ENCODE results near the gene ABT1. TPM values are rescaled to one million over a fixed set of nuclear protein-coding genes. Genes with fewer than 3 reads are reported as not detected.

The ABT1 gene
- total RNA-seq, 4 donors from 2014 or later: 13.9 to 19.4 (median 17.5) TPM

- Histone ChIP-seq H3K9me3 (peaks cover 0 to 6% (median 0%) of the 10 kb centered on the region in 3 donors), H3K4me1 (no peaks in the 10 kb centered on the region), H3K4me3 (no peak overlapping the region), H3K36me3 (peaks cover 0 to 6% of the 10 kb centered on the region in 2 donors), H3K27ac (no peak overlapping the region), H3K27me3 (no peaks in the 10 kb centered on the region)
- WGBS, 2 donors (ENCODE audit: low coverage in 1 of 2): 17 to 61% methylated on average over 2 to 5 of the region's 7 CpGs
- ATAC-seq: no peak
- no peak for TF ChIP-seq POLR2AphosphoS5 (IDR thresholded peaks at IDR 0.05)
- TF ChIP-seq CTCF (IDR thresholded peaks at IDR 0.05): no peak
- no peak for TF ChIP-seq POLR2A (IDR thresholded peaks at IDR 0.05)
These were observed 31.1 kb downstream of the ABT1 start for GRCh38 chr6:26627843-26628242.

GRCh38 chr6:26629359-26629758 is 32.6 kb downstream of the ABT1 start:
- WGBS, 2 donors (ENCODE audit: low coverage in 1 of 2): 25 to 38% methylated on average over 1 of the region's 1 CpG

GRCh38 chr6:26640806-26641205 is 44.1 kb downstream of the ABT1 start:
- WGBS, 2 donors (ENCODE audit: low coverage in 1 of 2): 83 to 94% methylated on average over 2 of the region's 2 CpGs
- ATAC-seq: no peak
- H3K36me3 ChIP-seq: peaks cover 10 to 66% of the 10 kb centered on the region in 2 donors

More at GRCh38 chr6:26629359-26629758, 32.6 kb downstream of the ABT1 start:
- Histone ChIP-seq H3K4me1 (no peaks in the 10 kb centered on the region), H3K27me3 (no peaks in the 10 kb centered on the region), H3K27ac (no peak overlapping the region), H3K36me3 (peaks cover 0 to 17% of the 10 kb centered on the region in 2 donors), H3K4me3 (no peak overlapping the region), H3K9me3 (peaks cover 0 to 5% (median 0%) of the 10 kb centered on the region in 3 donors)
- TF ChIP-seq CTCF (IDR thresholded peaks at IDR 0.05) (no peak), EP300 (IDR thresholded peaks at IDR 0.05) (no peak), POLR2A (IDR thresholded peaks at IDR 0.05) (no peak), POLR2AphosphoS5 (IDR thresholded peaks at IDR 0.05) (no peak)
- no peak for ATAC-seq

GRCh38 chr6:26646074-26646473 is 49.3 kb downstream of the ABT1 start:
- H3K4me3 ChIP-seq: no peak overlapping the region
- H3K27ac ChIP-seq: no peak overlapping the region
- H3K36me3 ChIP-seq: peaks cover 7 to 34% of the 10 kb centered on the region in 2 donors
- TF ChIP-seq CTCF (IDR thresholded peaks at IDR 0.05): no peak
- TF ChIP-seq POLR2AphosphoS5 (IDR thresholded peaks at IDR 0.05): no peak
- TF ChIP-seq POLR2A (IDR thresholded peaks at IDR 0.05): no peak
- no peak for TF ChIP-seq EP300 (IDR thresholded peaks at IDR 0.05)
- H3K9me3 ChIP-seq: no peaks in the 10 kb centered on the region
- ATAC-seq: no peak
- H3K27me3 ChIP-seq: no peaks in the 10 kb centered on the region
- 100% methylated on average over 1 of the region's 1 CpG for WGBS, 2 donors (ENCODE audit: low coverage in 1 of 2)
- H3K4me1 ChIP-seq: peaks cover 0 to 3% (median 0%) of the 10 kb centered on the region in 3 donors

More at GRCh38 chr6:26640806-26641205, 44.1 kb downstream of the ABT1 start:
- no peak for TF ChIP-seq EP300 (IDR thresholded peaks at IDR 0.05)
- H3K9me3 ChIP-seq: no peaks in the 10 kb centered on the region
- no peak overlapping the region for H3K27ac ChIP-seq
- H3K4me3 ChIP-seq: no peak overlapping the region
- no peaks in the 10 kb centered on the region for H3K27me3 ChIP-seq
- H3K4me1 ChIP-seq: no peaks in the 10 kb centered on the region

Other genes with a start within 250 kb of the ABT1 start
- 10 to 100 TPM in 2 of 4 donors, 1 to 10 TPM in 2; 6.7 to 13.9 (median 10.2) TPM for gene BTN3A2, start 231.8 kb upstream of the ABT1 start, total RNA-seq
- gene BTN2A2, start 213.8 kb upstream of the ABT1 start, total RNA-seq: 10 to 100 TPM in 1 of 4 donors, 1 to 10 TPM in 3; 6.3 to 16.3 (median 7.1) TPM
- gene BTN3A1, start 194.7 kb upstream of the ABT1 start, total RNA-seq: 10 to 100 TPM in 1 of 4 donors, 1 to 10 TPM in 3; 7.5 to 14.3 (median 8.2) TPM
- gene BTN3A3, start 156.4 kb upstream of the ABT1 start, total RNA-seq: 10 to 100 TPM in 2 of 4 donors, 1 to 10 TPM in 2; 5.0 to 13.4 (median 8.2) TPM
- gene BTN2A1, start 139.0 kb upstream of the ABT1 start, total RNA-seq: 10 to 100 TPM; 14.7 to 23.9 (median 18.2) TPM
- gene BTN1A1, start 96.7 kb upstream of the ABT1 start, total RNA-seq: not detected
- gene HMGN4, start 58.6 kb upstream of the ABT1 start, total RNA-seq: 100 to 1,000 TPM in 1 of 4 donors, 10 to 100 TPM in 3; 80.5 to 121 (median 91.6) TPM
- 10 to 100 TPM; 17.8 to 25.6 (median 22.7) TPM for gene ZNF322, start 62.8 kb downstream of the ABT1 start, total RNA-seq